C4-2B (cell line): Measurements from ENCODE around the gene H19.

Experiments
- CTCF ChIP-seq: fragments of 450-650 bp; conservative IDR thresholded peaks from 2 replicates; pipeline ENCODE4 v1.5.1; 2017; ENCODE audit warnings: mild to moderate bottlenecking
- ZFX ChIP-seq: fragments of 450-650 bp; IDR thresholded peaks from 2 replicates; pipeline ENCODE4 v1.6.1; 2017

GRCh38 chr11:1968454-1969002, 29.1 kb downstream of the H19 start:
- TF ChIP-seq CTCF (no peak), ZFX (no peak)
